ENCODE measurements around the gene ZCCHC3.

The ZCCHC3 gene

DNA sequence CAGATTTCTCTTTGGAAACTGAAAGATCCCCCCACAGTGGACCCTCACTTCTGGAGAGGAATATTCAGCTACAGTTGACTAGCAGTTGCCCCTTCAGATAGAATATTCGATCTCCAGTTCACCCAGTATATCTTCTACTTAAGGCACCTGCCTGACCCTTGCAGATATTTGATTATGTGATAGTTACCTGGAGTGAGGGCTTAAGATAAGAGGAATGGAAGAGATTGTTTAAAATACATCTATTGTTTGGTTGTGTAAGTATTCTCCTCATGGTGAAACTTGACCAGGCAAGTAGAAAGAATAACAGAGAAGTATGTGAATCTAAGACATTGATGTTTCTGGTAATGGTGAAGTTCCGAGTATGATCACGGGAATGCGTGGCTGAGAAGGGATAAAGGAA lies 1.6 kb upstream of the ZCCHC3 start:
- H3K4me3 ChIP-seq (replicated peaks; ENCODE audit: low read depth, low read length): no peak overlapping the region
- H3K36me3 ChIP-seq (ENCODE audit: control insufficient read depth, insufficient read depth, low read length): peaks cover 2% of the 10 kb centered on the region; the same call in 1 of the 2 replicates
- DNase-seq (ENCODE audit: extremely low read depth, insufficient read length): no peak
- TF ChIP-seq, protein P1, sequence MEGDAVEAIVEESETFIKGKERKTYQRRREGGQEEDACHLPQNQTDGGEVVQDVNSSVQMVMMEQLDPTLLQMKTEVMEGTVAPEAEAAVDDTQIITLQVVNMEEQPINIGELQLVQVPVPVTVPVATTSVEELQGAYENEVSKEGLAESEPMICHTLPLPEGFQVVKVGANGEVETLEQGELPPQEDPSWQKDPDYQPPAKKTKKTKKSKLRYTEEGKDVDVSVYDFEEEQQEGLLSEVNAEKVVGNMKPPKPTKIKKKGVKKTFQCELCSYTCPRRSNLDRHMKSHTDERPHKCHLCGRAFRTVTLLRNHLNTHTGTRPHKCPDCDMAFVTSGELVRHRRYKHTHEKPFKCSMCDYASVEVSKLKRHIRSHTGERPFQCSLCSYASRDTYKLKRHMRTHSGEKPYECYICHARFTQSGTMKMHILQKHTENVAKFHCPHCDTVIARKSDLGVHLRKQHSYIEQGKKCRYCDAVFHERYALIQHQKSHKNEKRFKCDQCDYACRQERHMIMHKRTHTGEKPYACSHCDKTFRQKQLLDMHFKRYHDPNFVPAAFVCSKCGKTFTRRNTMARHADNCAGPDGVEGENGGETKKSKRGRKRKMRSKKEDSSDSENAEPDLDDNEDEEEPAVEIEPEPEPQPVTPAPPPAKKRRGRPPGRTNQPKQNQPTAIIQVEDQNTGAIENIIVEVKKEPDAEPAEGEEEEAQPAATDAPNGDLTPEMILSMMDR (IDR thresholded peaks at IDR 0.05; ENCODE audit: insufficient read depth, low read length, poor library complexity, severe bottlenecking): no peak
- H3K27me3 ChIP-seq (replicated peaks; ENCODE audit: control insufficient read depth, insufficient read depth, low read length): no peaks in the 10 kb centered on the region

DNA sequence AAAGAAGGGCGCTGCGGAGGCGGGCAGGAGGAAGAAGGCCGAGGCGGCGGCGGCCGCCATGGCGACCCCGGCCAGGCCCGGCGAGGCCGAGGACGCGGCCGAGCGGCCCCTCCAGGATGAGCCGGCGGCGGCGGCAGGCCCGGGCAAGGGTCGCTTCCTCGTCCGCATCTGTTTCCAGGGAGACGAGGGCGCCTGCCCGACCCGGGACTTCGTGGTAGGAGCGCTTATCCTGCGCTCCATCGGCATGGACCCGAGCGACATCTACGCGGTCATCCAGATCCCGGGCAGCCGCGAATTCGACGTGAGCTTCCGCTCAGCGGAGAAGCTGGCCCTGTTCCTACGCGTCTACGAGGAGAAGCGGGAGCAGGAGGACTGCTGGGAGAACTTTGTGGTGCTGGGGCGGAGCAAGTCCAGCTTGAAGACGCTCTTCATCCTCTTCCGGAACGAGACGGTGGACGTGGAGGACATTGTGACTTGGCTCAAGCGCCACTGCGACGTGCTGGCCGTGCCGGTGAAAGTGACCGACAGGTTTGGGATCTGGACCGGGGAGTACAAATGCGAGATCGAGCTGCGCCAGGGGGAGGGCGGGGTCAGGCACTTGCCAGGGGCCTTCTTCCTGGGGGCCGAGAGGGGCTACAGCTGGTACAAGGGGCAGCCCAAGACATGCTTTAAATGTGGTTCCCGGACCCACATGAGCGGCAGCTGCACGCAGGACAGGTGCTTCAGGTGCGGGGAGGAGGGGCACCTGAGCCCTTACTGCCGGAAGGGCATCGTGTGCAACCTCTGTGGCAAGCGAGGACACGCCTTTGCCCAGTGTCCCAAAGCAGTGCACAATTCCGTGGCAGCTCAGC lies 780 bp downstream of the ZCCHC3 start:
- no peaks in the 10 kb centered on the region for H3K27me3 ChIP-seq (replicated peaks; ENCODE audit: control insufficient read depth, insufficient read depth, low read length)
- H3K4me3 ChIP-seq (replicated peaks; ENCODE audit: low read depth, low read length): peak overlapping the region; percentile 95
- H3K36me3 ChIP-seq (ENCODE audit: control insufficient read depth, insufficient read depth, low read length): peaks cover 3% of the 10 kb centered on the region
- DNase-seq (ENCODE audit: extremely low read depth, insufficient read length): peak; percentile 66
- TF ChIP-seq, protein P1 (IDR thresholded peaks at IDR 0.05; ENCODE audit: insufficient read depth, low read length, poor library complexity, severe bottlenecking): no peak

DNA sequence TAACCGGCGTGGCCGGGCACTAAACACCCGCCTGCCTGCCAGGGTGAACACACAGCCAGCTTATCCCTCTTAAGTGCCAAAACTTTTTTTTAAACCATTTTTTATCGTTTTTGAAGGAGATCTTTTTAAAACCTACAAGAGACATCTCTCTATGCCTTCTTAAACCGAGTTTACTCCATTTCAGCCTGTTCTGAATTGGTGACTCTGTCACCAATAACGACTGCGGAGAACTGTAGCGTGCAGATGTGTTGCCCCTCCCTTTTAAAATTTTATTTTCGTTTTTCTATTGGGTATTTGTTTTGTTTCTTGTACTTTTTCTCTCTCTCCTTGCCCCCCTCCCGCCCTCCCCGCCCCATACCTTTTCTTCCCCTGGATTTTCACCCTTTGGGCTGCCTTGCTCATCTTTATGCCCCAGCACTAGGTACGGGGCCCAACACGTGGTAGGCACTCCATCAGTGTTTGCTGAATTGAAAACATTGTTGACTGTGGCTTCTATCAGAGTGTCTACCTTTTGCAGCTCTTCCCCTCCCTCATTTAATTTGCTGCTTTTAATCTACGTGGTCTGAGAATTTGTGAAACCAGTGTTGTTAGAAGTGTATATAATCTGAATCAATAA lies 1.5 kb downstream of the ZCCHC3 start:
- TF ChIP-seq, protein P1 (IDR thresholded peaks at IDR 0.05; ENCODE audit: insufficient read depth, low read length, poor library complexity, severe bottlenecking): no peak
- Histone ChIP-seq H3K4me3 (replicated peaks; ENCODE audit: low read depth, low read length) (peak overlapping the region; percentile 95), H3K36me3 (ENCODE audit: control insufficient read depth, insufficient read depth, low read length) (peaks cover 3% of the 10 kb centered on the region), H3K27me3 (replicated peaks; ENCODE audit: control insufficient read depth, insufficient read depth, low read length) (no peaks in the 10 kb centered on the region)
- no peak for DNase-seq (ENCODE audit: extremely low read depth, insufficient read length)

DNA sequence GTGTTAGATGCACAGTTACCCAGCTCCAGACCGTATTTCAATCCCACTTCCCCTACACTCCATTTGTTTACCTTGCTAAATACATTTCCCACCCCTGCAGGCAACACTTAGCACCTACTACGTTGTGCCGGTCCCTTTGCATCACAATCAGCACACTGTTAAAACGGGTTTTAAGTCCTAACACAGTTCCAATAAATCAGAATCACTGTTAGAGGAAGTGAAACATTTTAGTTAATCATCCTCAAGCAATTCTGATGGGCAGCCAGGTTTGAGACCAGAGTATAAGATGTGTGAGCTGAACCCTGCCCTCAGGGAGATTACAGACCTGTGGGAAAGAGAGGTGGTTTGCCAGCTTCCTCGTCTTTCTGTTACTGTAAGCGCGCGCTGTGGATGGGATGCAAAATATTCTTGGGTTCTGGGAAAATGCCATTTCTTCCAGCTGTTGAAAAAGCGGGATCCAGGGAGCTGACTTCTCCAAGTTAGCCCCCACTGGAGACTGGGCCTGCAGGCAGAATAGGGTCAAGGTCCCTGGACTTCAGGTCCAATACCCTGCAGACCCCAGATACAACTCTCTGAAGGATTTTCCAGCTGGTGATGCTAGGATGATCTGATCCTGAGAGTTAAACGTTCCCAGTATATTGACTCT lies 3.1 kb downstream of the ZCCHC3 start:
- H3K4me3 ChIP-seq (replicated peaks; ENCODE audit: low read depth, low read length): no peak overlapping the region
- TF ChIP-seq, protein P1 (IDR thresholded peaks at IDR 0.05; ENCODE audit: insufficient read depth, low read length, poor library complexity, severe bottlenecking): no peak
- peaks cover 3% of the 10 kb centered on the region for H3K36me3 ChIP-seq (ENCODE audit: control insufficient read depth, insufficient read depth, low read length)
- DNase-seq (ENCODE audit: extremely low read depth, insufficient read length): no peak
- no peaks in the 10 kb centered on the region for H3K27me3 ChIP-seq (replicated peaks; ENCODE audit: control insufficient read depth, insufficient read depth, low read length)

DNA sequence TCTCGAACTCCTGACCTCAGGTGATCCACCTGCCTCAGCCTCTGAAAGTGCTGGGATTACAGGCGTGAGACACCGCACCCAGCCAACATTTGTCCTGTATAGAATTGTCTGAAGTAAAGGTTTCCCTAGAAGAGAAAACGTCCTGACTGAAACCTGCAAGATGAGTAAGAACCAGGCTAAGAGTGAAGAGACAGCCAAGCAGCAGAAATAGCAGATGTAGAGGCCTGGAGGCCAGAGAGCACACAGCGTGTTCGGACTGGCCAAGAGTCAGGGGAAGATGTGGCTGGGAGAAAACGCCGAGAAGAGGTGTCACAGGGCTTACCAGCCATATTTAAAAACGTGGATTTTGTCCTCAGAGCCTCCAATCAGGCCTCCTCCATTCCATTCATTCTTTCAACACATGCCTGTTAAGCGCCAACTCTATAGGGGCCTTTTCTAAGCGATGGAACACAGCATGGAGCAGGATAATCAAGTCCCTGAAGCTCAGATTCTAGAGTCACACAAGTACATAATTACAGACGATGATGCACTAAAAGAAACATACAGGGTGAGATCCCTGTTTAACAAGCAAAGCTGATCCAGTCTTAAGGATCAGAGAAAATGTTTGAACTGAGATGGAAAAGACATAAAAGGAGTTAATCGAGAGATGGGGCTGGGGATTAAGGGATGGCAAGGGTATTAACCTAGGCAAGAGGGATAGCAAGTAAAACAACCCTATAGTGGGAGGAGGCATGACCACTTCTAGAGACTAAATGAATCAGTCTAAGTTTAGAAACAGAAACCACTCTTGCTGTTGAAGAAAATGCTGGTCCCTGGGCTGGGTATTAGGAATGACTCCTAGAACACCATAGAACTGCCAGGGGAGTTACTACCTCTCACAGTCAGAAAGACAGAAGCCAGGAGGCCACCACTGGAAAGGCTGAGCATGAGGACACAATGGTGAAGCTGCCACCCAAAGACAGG lies 4.8 kb downstream of the ZCCHC3 start:
- Histone ChIP-seq H3K27me3 (replicated peaks; ENCODE audit: control insufficient read depth, insufficient read depth, low read length) (no peaks in the 10 kb centered on the region), H3K36me3 (ENCODE audit: control insufficient read depth, insufficient read depth, low read length) (peaks cover 3% of the 10 kb centered on the region), H3K4me3 (replicated peaks; ENCODE audit: low read depth, low read length) (no peak overlapping the region)
- DNase-seq (ENCODE audit: extremely low read depth, insufficient read length): no peak
- TF ChIP-seq, protein P1 (IDR thresholded peaks at IDR 0.05; ENCODE audit: insufficient read depth, low read length, poor library complexity, severe bottlenecking): no peak

All from GM06990 (cell line).